ENCODE data around the gene ZMYND8.

ZMYND8 gene

DNA sequence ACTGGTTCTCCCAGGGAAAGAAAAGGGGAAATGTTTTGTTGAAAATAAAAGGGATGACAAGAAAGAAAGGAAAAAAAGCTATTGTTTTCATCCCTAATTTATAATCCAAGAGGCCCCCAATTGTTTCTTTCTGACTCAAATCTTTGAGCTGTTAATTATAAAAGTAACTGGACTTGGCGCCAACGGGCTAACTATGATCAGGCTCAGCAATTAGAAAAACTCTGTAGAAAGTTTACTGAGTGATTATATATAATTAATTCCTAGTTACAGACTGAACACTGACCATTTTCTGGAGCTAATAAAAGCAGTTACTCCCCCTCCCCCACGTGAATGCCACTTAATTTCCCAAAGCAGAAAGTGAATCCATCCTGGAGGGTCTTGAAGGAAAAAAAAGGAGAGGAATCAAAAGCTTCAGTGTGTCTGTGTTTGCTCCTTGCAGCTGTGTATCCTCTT, 3.2 kb downstream of the ZMYND8 start:
- DNase-seq: no peak

GRCh38 chr20:47352332-47353238, 3.9 kb downstream of the ZMYND8 start:
- DNase-seq: no peak

DNA sequence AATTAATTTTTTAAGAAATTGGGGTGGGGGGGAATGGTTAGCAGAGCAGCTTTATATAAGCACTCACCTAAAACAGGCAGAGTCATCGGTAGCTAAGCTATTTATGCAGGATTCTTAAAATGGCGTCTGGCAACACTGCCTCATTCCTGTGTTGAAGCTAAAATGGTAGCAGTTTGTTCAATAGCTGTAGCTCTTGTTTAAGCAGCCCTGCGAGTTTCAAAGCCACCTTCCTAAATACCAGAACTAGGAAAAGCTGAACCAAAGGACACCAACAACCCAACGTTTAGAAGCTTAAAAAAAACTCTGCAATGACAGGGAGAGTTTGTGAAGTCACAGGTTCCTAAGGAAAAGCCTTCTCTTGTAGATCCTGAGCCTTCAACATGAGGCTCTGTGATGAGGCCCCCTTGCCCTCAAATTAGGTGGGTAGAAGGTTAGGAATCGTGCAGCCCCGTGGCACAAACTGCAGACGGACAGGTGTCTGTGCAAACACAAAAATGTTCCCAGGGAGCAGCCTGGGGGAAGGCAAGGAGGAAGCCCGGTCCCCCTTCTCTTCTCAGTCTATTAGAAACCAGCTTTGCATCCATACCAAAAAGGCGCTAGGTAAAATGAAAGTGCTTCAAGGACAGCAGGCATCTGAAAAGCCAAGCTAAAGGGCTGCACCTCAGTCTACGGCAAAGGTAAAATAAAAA, 4.7 kb downstream of the ZMYND8 start:
- no peak for DNase-seq

GRCh38 chr20:47350691-47351545, 5.6 kb downstream of the ZMYND8 start:
- no peak for DNase-seq

DNA sequence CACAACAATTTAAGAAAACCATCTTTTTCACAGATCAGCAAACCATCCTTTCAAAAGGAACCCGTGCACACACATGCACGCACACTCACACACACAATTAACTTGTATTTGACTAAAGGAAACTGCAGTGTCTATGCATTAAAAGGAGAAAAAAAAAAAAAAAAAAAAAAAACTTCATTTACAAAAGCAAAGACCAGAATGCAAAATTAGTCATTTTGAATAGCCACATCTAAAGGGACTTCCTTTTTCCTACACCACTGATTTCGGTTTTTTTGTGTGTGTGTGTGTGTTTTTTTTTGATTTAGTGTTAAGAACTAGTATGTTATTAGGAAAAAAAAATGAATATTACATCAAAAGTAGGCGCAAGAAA, 6.3 kb downstream of the ZMYND8 start:
- no peak for DNase-seq

GRCh38 chr20:47349365-47350180, 6.9 kb downstream of the ZMYND8 start:
- no peak for DNase-seq

DNA sequence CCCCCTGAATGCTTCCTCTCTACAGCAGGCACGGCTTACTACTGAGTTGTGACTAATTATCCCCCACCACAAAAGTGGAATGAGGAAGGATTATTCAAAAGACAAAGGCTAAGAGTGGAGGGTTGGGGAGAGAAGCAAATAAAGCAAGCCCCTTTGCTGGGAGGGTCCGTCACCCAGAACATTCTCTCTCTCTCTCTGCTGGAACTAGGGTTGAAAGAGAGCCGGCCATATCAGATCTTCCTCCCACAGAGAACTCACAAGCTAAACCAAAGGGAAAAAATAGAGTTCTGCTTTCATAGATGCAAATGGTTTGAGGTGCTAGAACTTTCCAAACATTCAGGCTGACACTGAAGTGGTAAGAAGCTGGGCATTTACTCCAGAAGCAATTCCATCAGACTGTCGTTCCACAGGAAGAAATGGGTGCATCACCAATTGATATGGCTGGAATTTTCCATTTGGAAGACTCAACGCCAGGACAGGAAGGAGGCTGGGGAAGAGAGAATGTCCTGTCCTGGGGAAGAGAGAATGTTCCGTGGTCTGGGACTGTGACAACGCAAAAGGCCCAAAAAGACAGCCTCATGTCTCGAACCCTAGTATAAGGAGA, 7.9 kb downstream of the ZMYND8 start:
- DNase-seq: no peak

- DNase-seq: no peak
Measured at GRCh38 chr20:47347661-47348435, 8.7 kb downstream of the ZMYND8 start.

- no peak for DNase-seq
Measured at GRCh38 chr20:47346172-47346571, 10.3 kb downstream of the ZMYND8 start.

GRCh38 chr20:47345214-47345613, 11.3 kb downstream of the ZMYND8 start:
- no peak for DNase-seq

- DNase-seq: no peak
Measured at GRCh38 chr20:47343007-47343472, 13.5 kb downstream of the ZMYND8 start.

DNA sequence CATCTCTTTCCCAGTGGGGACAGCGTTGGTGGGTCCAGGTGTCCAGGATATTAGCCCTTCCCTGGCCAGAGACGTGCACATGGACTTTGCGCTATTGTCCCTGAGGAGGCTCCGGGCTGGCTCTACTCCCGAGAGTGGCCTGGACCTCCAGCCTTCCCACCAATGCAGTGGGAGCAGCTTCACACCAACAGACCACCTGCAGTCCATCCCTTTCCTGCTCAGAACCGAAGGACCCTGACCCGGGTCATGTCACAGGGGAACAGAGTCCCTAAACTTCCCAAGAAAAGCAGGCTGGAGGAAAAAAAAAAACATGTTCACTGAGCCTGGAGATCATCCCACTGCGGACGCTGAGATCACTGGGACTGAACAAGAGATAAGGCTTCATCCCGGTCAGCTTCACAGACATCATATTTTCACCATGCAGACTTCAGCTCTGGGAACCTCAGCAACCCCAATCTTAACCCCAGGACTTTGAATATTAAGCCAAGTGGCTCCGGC, 18.3 kb downstream of the ZMYND8 start:
- no peak for DNase-seq

DNA sequence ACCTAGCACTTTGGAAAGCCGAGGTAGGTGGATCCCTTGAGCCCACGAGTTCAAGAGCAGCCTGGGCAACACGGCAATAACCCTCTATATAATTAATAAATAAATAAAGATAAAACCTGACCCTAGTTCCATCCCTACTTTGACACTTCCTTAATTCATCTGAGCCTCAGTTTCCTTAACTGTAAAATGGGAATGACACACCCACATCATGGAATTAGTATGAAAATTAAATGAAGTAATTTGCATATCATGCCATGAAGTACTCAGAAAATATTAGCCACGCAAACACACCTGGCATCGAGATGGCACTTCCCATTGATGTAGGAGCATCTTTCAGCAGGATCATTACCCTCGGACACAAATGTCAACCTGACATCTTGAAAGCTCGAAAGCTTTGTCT, 19.1 kb downstream of the ZMYND8 start:
- no peak for DNase-seq

DNA sequence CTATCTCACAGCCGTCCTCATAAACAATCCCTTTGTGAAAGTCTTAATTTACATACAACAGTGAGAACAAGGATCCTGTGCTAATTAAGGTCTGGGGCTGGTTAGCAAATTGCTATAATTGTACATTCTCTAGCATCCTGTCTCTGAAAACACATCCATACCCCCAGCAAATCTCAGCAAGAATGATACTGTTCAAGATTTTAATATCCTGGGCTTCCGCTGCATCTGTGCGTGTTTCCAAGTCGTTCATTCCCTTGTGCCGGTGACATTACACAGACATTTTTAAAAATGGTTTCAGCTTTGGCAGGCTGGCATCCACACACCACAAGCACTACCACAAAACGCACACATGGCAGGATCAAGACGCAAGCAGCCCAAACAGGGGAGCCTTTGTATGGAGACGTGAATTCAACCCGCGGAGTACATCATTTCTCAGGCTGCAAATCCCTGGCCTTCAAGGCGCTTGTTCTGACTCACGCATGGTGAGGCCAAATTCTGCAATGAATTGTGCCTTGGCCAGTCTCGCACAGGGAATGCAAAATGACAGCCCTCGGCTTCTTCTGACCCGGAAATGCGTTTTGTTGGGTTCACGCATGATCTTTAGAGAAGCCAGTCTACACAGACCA, 20.3 kb downstream of the ZMYND8 start:
- DNase-seq: no peak

GRCh38 chr20:47335251-47336128, 21.0 kb downstream of the ZMYND8 start:
- no peak for DNase-seq

DNA sequence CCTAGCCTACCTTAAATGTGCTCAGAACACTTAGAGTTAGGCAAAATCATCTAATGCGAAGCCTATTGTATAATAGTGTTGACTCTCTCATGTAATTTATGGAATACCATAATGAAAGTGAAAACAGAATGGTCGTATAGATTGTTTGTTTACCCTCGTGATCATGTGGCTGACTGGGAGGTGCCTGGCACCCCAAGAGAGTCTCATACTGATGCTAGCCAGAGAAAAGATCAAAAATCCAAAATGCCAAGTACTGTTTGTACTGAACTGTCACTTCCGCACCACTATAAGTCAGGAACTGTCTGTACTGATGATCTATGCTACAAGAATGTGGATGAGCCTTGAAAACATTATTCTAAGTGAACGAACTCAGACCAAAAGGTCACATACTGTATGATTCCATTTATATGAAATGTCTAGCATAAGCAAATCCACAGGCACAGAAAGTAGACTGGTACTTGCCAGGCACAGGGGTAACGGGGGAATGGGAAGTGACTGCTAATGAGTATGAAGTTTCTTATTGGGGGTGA, 22.4 kb downstream of the ZMYND8 start:
- DNase-seq: no peak

DNA sequence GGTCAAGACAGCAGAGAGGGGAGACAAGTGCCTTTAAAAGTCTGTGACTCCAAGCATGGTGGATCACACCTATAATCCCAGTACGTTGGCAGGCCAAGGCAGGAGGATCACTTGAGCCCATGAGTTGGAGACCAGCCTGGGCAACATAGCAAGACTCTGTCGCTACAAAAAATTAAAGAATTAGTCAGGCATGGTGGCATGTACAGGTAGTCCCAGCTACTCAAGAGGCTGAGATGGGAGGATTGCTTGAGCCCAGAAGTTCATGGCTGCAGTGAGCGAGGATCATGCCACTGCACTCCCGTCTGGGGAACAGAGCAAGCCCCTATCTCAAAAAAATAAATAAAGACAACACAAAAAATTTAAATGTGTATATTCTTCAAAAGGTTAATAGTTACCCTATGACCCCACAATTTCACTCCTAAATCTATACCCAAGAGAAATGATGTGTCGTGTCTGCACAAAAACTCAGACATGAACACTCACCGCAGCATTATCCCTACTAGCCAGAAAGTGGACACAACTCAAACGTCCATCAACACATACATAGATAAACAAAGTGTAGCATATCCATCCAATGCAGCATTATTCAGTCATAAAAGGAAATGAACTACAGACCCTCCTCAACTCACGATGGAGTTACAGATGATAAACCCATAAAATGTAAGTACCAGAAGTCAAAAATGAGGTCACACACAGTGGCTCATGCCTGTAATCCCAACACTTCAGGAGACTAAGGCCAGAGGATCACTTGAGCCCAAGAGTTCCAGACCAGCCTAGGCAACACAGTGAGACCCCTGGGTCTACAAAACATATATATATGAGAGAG, 23.9 kb downstream of the ZMYND8 start:
- no peak for DNase-seq

Data from CD4-positive, alpha-beta T cell treated with Interferon gamma for 1 hour (primary cell).